ENCODE data around the gene NNT. TPM values are rescaled to one million over a fixed set of nuclear protein-coding genes. Genes with fewer than 3 reads are reported as not detected.
"Not testable (repeated sequence)": the region's sequence is repeated elsewhere in the genome, so short reads cannot be mapped to it uniquely, and the experiment has no call there.

NNT gene
- total and polyA plus RNA-seq, 2 experiments from 2014 or later = 55.3 to 102 TPM

GRCh38 chr5:43571237-43571636 is 31.7 kb upstream of the NNT start:
- Histone ChIP-seq H3K36me3 (replicated peaks; ENCODE audit: insufficient read depth, low read depth) (no peaks in the 10 kb centered on the region), H3K79me2 (no peaks in the 10 kb centered on the region), H3K9me3 (ENCODE audit: low read depth) (no peaks in the 10 kb centered on the region), H3K9me2 (replicated peaks; ENCODE audit: insufficient read depth) (no peaks in the 10 kb centered on the region), H4K20me1 (ENCODE audit: insufficient read depth, poor library complexity, severe bottlenecking) (no peaks in the 10 kb centered on the region), H3K27ac (no peak overlapping the region), H3K4me1 (ENCODE audit: insufficient read depth) (no peaks in the 10 kb centered on the region), H3K4me2 (no peak overlapping the region), H3K27me3 (no peaks in the 10 kb centered on the region), H3K4me3 (no peak overlapping the region), H2AFZ (no peak overlapping the region)
- WGBS (ENCODE audit: low lambda C conversion rate, missing lambda C conversion rate) = 90% methylated on average over 5 of the region's 5 CpGs
- TF ChIP-seq EZH2phosphoT487 (IDR thresholded peaks at IDR 0.05; ENCODE audit: low read depth, severe bottlenecking, unreplicated experiment) = no peak
- TF ChIP-seq EZH2 (IDR thresholded peaks at IDR 0.05; ENCODE audit: borderline replicate concordance) = no peak
- TF ChIP-seq CTCF (IDR thresholded peaks at IDR 0.05; ENCODE audit: poor library complexity) = no peak
- no peak for DNase-seq (ENCODE audit: low spot score)

DNA sequence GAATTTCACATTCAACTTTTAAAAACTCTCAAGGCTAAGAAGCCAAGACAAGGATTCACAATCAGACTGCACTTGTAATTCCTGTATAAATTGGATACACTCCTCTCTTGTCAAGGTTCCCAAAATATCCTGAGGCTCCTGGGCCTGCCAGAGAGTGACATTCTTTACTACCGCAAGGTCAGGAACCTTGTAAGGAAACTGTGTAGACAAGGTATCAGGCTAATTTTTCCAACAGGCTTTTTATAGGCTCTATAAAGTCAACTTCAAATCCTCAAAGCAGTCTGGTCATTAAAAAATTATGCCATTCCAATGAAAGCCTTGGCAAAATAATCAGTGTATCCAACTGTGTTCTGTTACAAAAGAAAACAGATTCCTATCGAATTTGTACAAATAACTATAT is 30.6 kb upstream of the NNT start:
- TF ChIP-seq EZH2 (IDR thresholded peaks at IDR 0.05; ENCODE audit: borderline replicate concordance) (no peak), CTCF (IDR thresholded peaks at IDR 0.05; ENCODE audit: poor library complexity) (no peak), EZH2phosphoT487 (IDR thresholded peaks at IDR 0.05; ENCODE audit: low read depth, severe bottlenecking, unreplicated experiment) (no peak)
- H3K79me2 ChIP-seq = no peaks in the 10 kb centered on the region
- H3K4me3 ChIP-seq = no peak overlapping the region
- H3K9me3 ChIP-seq (ENCODE audit: low read depth) = no peaks in the 10 kb centered on the region
- no peaks in the 10 kb centered on the region for H4K20me1 ChIP-seq (ENCODE audit: insufficient read depth, poor library complexity, severe bottlenecking)
- H3K27me3 ChIP-seq = no peaks in the 10 kb centered on the region
- H3K36me3 ChIP-seq (replicated peaks; ENCODE audit: insufficient read depth, low read depth) = no peaks in the 10 kb centered on the region
- DNase-seq (ENCODE audit: low spot score) = no peak
- WGBS (ENCODE audit: low lambda C conversion rate, missing lambda C conversion rate) = 63% methylated on average over 2 of the region's 2 CpGs
- H3K4me2 ChIP-seq = no peak overlapping the region
- H3K27ac ChIP-seq = no peak overlapping the region
- H2AFZ ChIP-seq = no peak overlapping the region
- no peaks in the 10 kb centered on the region for H3K9me2 ChIP-seq (replicated peaks; ENCODE audit: insufficient read depth)
- H3K4me1 ChIP-seq (ENCODE audit: insufficient read depth) = no peaks in the 10 kb centered on the region

- 71% methylated on average over 1 of the region's 1 CpG for WGBS (ENCODE audit: low lambda C conversion rate, missing lambda C conversion rate)
- no peaks in the 10 kb centered on the region for H3K9me2 ChIP-seq (replicated peaks; ENCODE audit: insufficient read depth)
Measured at GRCh38 chr5:43573058-43573457, 29.9 kb upstream of the NNT start.

DNA sequence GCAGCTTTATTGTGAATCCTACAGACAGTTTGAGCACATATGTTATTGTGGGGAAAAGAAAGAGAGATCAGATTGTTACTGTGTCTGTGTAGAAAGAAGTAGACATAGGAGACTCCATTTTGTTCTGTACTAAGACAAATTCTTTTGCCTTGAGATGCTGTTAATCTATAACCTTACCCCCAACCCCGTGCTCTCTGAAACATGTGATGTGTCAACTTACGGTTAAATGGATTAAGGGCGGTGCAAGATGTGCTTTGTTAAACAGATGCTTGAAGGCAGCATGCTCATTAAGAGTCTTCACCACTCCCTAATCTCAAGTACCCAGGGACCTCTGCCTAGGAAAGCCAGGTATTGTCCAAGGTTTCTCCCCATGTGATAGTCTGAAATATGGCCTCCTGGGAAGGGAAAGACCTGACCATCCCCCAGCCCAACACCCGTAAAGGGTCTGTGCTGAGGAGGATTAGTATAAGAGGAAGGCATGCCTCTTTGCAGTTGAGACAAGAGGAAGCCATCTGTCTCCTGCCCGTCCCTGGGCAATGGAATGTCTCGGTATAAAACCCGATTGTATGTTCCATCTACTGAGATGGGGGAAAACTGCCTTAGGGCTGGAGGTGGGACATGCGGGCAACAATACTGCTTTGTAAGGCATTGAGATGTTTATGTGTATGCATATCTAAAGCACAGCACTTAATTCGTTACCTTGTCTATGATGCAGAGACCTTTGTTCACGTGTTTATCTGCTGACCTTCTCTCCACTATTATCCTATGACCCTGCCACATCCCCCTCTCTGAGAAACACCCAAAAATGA is 22.4 kb upstream of the NNT start:
- 81% methylated on average over 10 of the region's 10 CpGs for WGBS (ENCODE audit: low lambda C conversion rate, missing lambda C conversion rate)

More at GRCh38 chr5:43573058-43573457, 29.9 kb upstream of the NNT start:
- no peak overlapping the region for H3K4me2 ChIP-seq
- H3K27me3 ChIP-seq = no peaks in the 10 kb centered on the region
- H2AFZ ChIP-seq = no peak overlapping the region
- H4K20me1 ChIP-seq (ENCODE audit: insufficient read depth, poor library complexity, severe bottlenecking) = no peaks in the 10 kb centered on the region
- H3K9me3 ChIP-seq (ENCODE audit: low read depth) = no peaks in the 10 kb centered on the region
- no peaks in the 10 kb centered on the region for H3K79me2 ChIP-seq
- no peak overlapping the region for H3K4me3 ChIP-seq
- DNase-seq (ENCODE audit: low spot score) = no peak
- TF ChIP-seq EZH2phosphoT487 (IDR thresholded peaks at IDR 0.05; ENCODE audit: low read depth, severe bottlenecking, unreplicated experiment) (no peak), EZH2 (IDR thresholded peaks at IDR 0.05; ENCODE audit: borderline replicate concordance) (no peak), CTCF (IDR thresholded peaks at IDR 0.05; ENCODE audit: poor library complexity) (no peak)
- no peaks in the 10 kb centered on the region for H3K36me3 ChIP-seq (replicated peaks; ENCODE audit: insufficient read depth, low read depth)
- H3K4me1 ChIP-seq (ENCODE audit: insufficient read depth) = no peaks in the 10 kb centered on the region
- H3K27ac ChIP-seq = no peak overlapping the region

More for the DNA sequence above, 22.4 kb upstream of the NNT start:
- not testable (repeated sequence) for H3K79me2 ChIP-seq; H3K27ac ChIP-seq; H3K4me2 ChIP-seq; H3K27me3 ChIP-seq; DNase-seq (ENCODE audit: low spot score); H2AFZ ChIP-seq; H3K4me3 ChIP-seq; H3K36me3 ChIP-seq (replicated peaks; ENCODE audit: insufficient read depth, low read depth); H3K9me2 ChIP-seq (replicated peaks; ENCODE audit: insufficient read depth); H3K4me1 ChIP-seq (ENCODE audit: insufficient read depth); H4K20me1 ChIP-seq (ENCODE audit: insufficient read depth, poor library complexity, severe bottlenecking); H3K9me3 ChIP-seq (ENCODE audit: low read depth)
